ENCODE measurements around the gene MORC1.

Gene MORC1

DNA sequence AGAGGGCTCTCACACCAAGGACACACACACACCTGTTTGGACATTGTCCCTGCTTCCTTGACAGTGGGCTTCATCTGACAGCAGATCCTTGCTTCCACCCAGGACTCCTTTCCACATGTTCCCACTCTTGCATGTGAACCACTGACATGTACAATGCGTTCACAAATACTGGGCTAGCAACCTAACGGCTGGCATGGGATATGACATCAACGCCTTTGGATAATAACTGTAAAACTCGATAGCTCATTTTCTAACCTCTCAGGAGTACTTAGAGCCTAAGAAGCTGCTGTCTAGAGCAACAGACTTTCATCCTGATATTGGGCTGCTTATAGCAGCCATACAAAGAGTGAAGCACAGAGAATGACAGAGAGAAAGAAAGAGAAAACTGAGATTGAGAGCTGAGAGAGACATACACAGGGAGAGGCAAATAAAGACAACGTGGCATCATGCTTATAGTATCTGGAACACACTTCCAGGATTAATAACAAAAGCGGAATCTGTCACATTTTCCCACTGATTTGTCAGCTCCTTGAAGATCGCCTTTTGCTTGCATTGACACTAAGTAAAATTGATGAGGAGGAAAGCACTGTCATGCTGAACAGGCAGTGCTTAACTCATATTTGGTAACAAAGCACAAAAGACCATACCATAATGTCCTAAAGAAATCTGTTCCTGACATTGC is 166.0 kb downstream of the MORC1 start:
- Histone ChIP-seq H3K9me2 (replicated peaks; ENCODE audit: insufficient read depth, low read length) (no peaks in the 10 kb centered on the region), H3K9me3 (replicated peaks; ENCODE audit: insufficient read depth, low read length) (no peaks in the 10 kb centered on the region), H3K27me3 (replicated peaks; ENCODE audit: insufficient read depth, low read length) (no peaks in the 10 kb centered on the region), H2AFZ (ENCODE audit: low read length) (no peak overlapping the region), H3K4me1 (ENCODE audit: low read length) (no peaks in the 10 kb centered on the region), H3F3A (ENCODE audit: insufficient read depth, low read length) (no peaks in the 10 kb centered on the region), H3K36me3 (replicated peaks; ENCODE audit: insufficient read depth, low read length) (no peaks in the 10 kb centered on the region), H4K20me1 (ENCODE audit: insufficient read depth, low read length) (no peaks in the 10 kb centered on the region), H3K79me2 (ENCODE audit: low read length) (no peaks in the 10 kb centered on the region), H3K4me2 (ENCODE audit: low read depth, low read length) (no peak overlapping the region), H3K9ac (ENCODE audit: low read length) (no peak overlapping the region), H3K27ac (ENCODE audit: low read length) (no peak overlapping the region), H3K4me3 (ENCODE audit: low read length) (no peak overlapping the region)
- DNase-seq = no peak
- TF ChIP-seq EZH2 (optimal IDR thresholded peaks at IDR 0.05; ENCODE audit: low read depth, low read length) = no peak
- no peak for TF ChIP-seq EZH2phosphoT487 (IDR thresholded peaks at IDR 0.05; ENCODE audit: low read length)
- TF ChIP-seq, protein P1, sequence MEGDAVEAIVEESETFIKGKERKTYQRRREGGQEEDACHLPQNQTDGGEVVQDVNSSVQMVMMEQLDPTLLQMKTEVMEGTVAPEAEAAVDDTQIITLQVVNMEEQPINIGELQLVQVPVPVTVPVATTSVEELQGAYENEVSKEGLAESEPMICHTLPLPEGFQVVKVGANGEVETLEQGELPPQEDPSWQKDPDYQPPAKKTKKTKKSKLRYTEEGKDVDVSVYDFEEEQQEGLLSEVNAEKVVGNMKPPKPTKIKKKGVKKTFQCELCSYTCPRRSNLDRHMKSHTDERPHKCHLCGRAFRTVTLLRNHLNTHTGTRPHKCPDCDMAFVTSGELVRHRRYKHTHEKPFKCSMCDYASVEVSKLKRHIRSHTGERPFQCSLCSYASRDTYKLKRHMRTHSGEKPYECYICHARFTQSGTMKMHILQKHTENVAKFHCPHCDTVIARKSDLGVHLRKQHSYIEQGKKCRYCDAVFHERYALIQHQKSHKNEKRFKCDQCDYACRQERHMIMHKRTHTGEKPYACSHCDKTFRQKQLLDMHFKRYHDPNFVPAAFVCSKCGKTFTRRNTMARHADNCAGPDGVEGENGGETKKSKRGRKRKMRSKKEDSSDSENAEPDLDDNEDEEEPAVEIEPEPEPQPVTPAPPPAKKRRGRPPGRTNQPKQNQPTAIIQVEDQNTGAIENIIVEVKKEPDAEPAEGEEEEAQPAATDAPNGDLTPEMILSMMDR (IDR thresholded peaks at IDR 0.05; ENCODE audit: low read length) = no peak

DNA sequence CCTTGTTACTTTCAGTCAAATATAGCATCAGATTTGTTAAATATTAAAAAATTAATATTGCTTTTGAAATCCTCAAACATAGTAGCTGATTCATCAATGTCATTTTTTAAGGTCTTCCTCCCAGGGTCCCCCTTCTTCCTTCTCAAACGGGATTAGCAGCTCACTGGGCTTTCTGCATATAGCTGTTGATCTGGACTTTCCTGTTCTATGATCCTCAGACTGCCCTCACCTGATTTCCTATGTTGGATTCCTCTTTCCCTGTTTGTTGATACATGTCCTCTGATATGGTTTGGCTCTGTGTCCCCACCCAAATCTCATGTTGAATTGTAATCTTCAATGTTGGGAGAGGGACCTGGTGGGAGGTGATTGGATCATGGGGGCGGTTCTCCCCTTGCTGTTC is 170.1 kb downstream of the MORC1 start:
- Histone ChIP-seq H3K4me3 (ENCODE audit: low read length) (no peak overlapping the region), H2AFZ (ENCODE audit: low read length) (no peak overlapping the region), H4K20me1 (ENCODE audit: insufficient read depth, low read length) (no peaks in the 10 kb centered on the region), H3F3A (ENCODE audit: insufficient read depth, low read length) (no peaks in the 10 kb centered on the region), H3K27ac (ENCODE audit: low read length) (no peak overlapping the region), H3K27me3 (replicated peaks; ENCODE audit: insufficient read depth, low read length) (no peaks in the 10 kb centered on the region), H3K36me3 (replicated peaks; ENCODE audit: insufficient read depth, low read length) (no peaks in the 10 kb centered on the region), H3K4me1 (ENCODE audit: low read length) (no peaks in the 10 kb centered on the region), H3K79me2 (ENCODE audit: low read length) (no peaks in the 10 kb centered on the region), H3K9me3 (replicated peaks; ENCODE audit: insufficient read depth, low read length) (no peaks in the 10 kb centered on the region), H3K4me2 (ENCODE audit: low read depth, low read length) (no peak overlapping the region), H3K9me2 (replicated peaks; ENCODE audit: insufficient read depth, low read length) (no peaks in the 10 kb centered on the region), H3K9ac (ENCODE audit: low read length) (no peak overlapping the region)
- DNase-seq = no peak
- TF ChIP-seq EZH2 (optimal IDR thresholded peaks at IDR 0.05; ENCODE audit: low read depth, low read length) (no peak), EZH2phosphoT487 (IDR thresholded peaks at IDR 0.05; ENCODE audit: low read length) (no peak)
- TF ChIP-seq, protein P1 (IDR thresholded peaks at IDR 0.05; ENCODE audit: low read length) = no peak

DNA sequence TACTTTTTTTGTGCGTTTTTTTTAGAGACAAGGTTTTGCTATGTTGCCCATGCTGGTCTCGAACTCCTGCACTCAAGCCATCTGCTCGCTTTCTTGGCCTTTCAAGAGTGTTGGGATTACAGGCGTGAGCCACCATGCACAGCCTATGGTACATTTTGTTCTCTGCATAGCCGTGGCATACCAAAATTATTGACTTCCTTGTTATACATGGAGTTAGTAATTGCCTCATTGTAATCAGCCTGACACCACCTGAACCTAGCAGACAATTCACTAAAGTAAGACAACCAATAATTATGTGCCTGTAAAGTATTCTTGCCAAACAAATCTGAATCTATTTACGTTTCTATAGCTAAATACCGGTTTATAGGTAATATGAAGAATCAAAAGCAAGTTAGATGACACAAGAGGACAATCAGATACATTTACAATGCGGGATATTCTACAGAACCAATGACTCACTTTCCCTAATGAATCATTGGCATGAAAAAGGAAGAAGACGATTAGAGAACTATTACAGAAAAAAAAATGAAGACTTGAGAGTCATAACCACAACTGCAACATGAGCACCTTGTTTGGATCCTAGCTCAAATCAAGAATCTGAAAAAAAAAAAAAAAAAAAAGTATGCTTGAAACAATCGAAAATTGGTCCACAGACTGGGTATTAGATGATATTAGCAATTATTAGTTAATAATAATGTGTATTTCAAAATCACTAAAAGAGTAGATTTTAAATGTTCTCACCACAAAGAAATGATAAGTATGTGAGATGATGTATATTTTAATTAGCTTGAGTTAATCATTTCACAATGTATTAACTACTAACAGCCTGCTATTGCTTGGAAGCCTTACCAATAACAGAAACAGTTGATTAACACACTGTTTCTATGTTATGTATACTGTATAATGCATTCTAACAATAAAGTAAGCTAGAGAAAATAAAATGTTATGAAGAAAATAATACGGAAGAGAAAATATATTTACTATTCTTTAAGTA is 171.3 kb downstream of the MORC1 start:
- Histone ChIP-seq H3K9ac (ENCODE audit: low read length) (no peak overlapping the region), H2AFZ (ENCODE audit: low read length) (no peak overlapping the region), H3K27ac (ENCODE audit: low read length) (no peak overlapping the region), H3K4me1 (ENCODE audit: low read length) (no peaks in the 10 kb centered on the region), H3K4me2 (ENCODE audit: low read depth, low read length) (no peak overlapping the region), H3K27me3 (replicated peaks; ENCODE audit: insufficient read depth, low read length) (no peaks in the 10 kb centered on the region), H3K36me3 (replicated peaks; ENCODE audit: insufficient read depth, low read length) (no peaks in the 10 kb centered on the region), H3K79me2 (ENCODE audit: low read length) (no peaks in the 10 kb centered on the region), H3K9me3 (replicated peaks; ENCODE audit: insufficient read depth, low read length) (no peaks in the 10 kb centered on the region), H4K20me1 (ENCODE audit: insufficient read depth, low read length) (no peaks in the 10 kb centered on the region), H3F3A (ENCODE audit: insufficient read depth, low read length) (no peaks in the 10 kb centered on the region), H3K4me3 (ENCODE audit: low read length) (no peak overlapping the region), H3K9me2 (replicated peaks; ENCODE audit: insufficient read depth, low read length) (no peaks in the 10 kb centered on the region)
- TF ChIP-seq, protein P1 (IDR thresholded peaks at IDR 0.05; ENCODE audit: low read length) = no peak
- TF ChIP-seq EZH2 (optimal IDR thresholded peaks at IDR 0.05; ENCODE audit: low read depth, low read length) (no peak), EZH2phosphoT487 (IDR thresholded peaks at IDR 0.05; ENCODE audit: low read length) (no peak)
- DNase-seq = no peak
